Panc1 (cell line): ENCODE data around the gene PIK3AP1. TPM values are rescaled to one million over a fixed set of nuclear protein-coding genes. Genes with fewer than 3 reads are reported as not detected.

Experiments used
- ATAC-seq: fragments of 200-7000 bp; cut with Tn5 transposase; 2 replicates; pipeline ENCODE4 v1.9.1; 2020; ENCODE audit warnings: mild to moderate bottlenecking, moderate library complexity
- BruUV-seq: library from RNA; stranded (reverse); fragments of 400-500 nt; replicated peaks from 2 replicates; lab custom pipeline; 2021; lab: Mats Ljungman, UMichigan
- CTCF ChIA-PET: fragments of 300-600 bp; sonication (Branson Sonifier 250); formaldehyde crosslinking; loops from one replicate; lab custom pipeline; 2022; ENCODE audit warnings: antibody characterized with exemption; lab: Charles Lee
- POLR2A ChIA-PET: fragments of 300-600 bp; sonication (Branson Sonifier 250); formaldehyde crosslinking; loops from one replicate; lab custom pipeline; 2022; ENCODE audit warnings: antibody characterized with exemption; lab: Charles Lee
- DNase-seq: peaks from one replicate; pipeline ENCODE4 v3.0.0-alpha.2; 2010; ENCODE audit warnings: low read depth, low spot score
- H3K27ac ChIP-seq: 2 replicates; pipeline ENCODE4 v1.5.1; 2011; ENCODE audit warnings: mild to moderate bottlenecking, low read length, inconsistent platforms
- H3K27me3 ChIP-seq: fragments of 200-500 bp; sonication (Bioruptor generic); 2 replicates; pipeline ENCODE4 v1.6.0; 2014; ENCODE audit warnings: low read length, inconsistent platforms; ENCODE audit not compliant: control insufficient read depth, insufficient read depth
- H3K36me3 ChIP-seq: fragments of 200-500 bp; sonication (Bioruptor generic); 2 replicates; pipeline ENCODE4 v1.5.1; 2014; ENCODE audit warnings: inconsistent platforms, mild to moderate bottlenecking, low read length, moderate library complexity; ENCODE audit not compliant: control insufficient read depth, insufficient read depth
- H3K4me1 ChIP-seq: 2 replicates; pipeline ENCODE4 v1.5.1; 2011; ENCODE audit warnings: inconsistent platforms, mild to moderate bottlenecking, low read length, moderate library complexity; ENCODE audit not compliant: control insufficient read depth, insufficient read depth
- H3K4me3 ChIP-seq, 2 experiments: 2 replicates each; pipeline ENCODE4 v1.5.1; 2011 to 2012; ENCODE audit warnings: low read depth in 2 of 2, low read length in 2 of 2, mild to moderate bottlenecking in 2 of 2, inconsistent platforms in 1 of 2, moderate library complexity in 1 of 2
- H3K9me3 ChIP-seq: fragments of 200-500 bp; sonication (Bioruptor generic); 2 replicates; pipeline ENCODE4 v1.5.1; 2014; ENCODE audit warnings: low read depth, mild to moderate bottlenecking, inconsistent platforms, low read length, moderate library complexity; ENCODE audit not compliant: control insufficient read depth, insufficient read depth
- CTCF ChIP-seq: fragments of 450-650 bp; IDR thresholded peaks from 2 replicates; pipeline ENCODE4 v1.5.1; 2017; ENCODE audit warnings: mild to moderate bottlenecking
- POLR2AphosphoS5 ChIP-seq: IDR thresholded peaks from 2 replicates; pipeline ENCODE4 v1.6.1; 2012; ENCODE audit warnings: mild to moderate bottlenecking, low read depth, low read length, moderate library complexity
- REST ChIP-seq, 2 experiments: IDR thresholded peaks; 2 replicates each; pipeline ENCODE4 v1.6.1; 2011 to 2012; ENCODE audit warnings: low read depth in 2 of 2, control low read depth in 1 of 2, low read length in 1 of 2, mild to moderate bottlenecking in 1 of 2, moderate library complexity in 1 of 2; ENCODE audit not compliant: insufficient read depth in 1 of 2
- SIN3A ChIP-seq: IDR thresholded peaks from 2 replicates; pipeline ENCODE4 v1.6.1; 2012; ENCODE audit warnings: low read depth, mild to moderate bottlenecking, low read length, moderate library complexity, borderline replicate concordance; ENCODE audit not compliant: insufficient read depth
- TCF7L2 ChIP-seq: IDR thresholded peaks from 2 replicates; pipeline ENCODE4 v1.6.1; 2011; ENCODE audit warnings: mild to moderate bottlenecking, low read depth, low read length, inconsistent platforms
- in situ Hi-C: cut with HindIII; loops from 2 replicates; pipeline ENCODE4 v1.10.0; 2016; ENCODE audit warnings: low sequenced_read_pairs, low pct_unique_long_range_greater_than_20kb
- intact Hi-C: fragments of 100-400 bp; cut with micrococcal nuclease; formaldehyde crosslinking; loops from one replicate; pipeline ENCODE4 v1.10.0; 2022; ENCODE audit not compliant: unreplicated experiment
- total RNA-seq: library from RNA; stranded (reverse); gene quantifications from one replicate; pipeline ENCODE4 v1.2.1, GENCODE V29; 2021; ENCODE audit not compliant: unreplicated experiment

Gene PIK3AP1
- total RNA-seq, 1 experiment from 2014 or later: 2.6 TPM

GRCh38 chr10:96625173-96625572 is 95.1 kb downstream of the PIK3AP1 start:
- ChIA-PET CTCF (interaction anchor here (0.8 kb wide), 1 partner anchor 16 kb away, joined by 3 read pairs; no protein-coding TSS in a partner anchor), POLR2A (no interaction called here)
- TF ChIP-seq CTCF: no peak
- no peak for TF ChIP-seq POLR2AphosphoS5
- TF ChIP-seq SIN3A: no peak
- no peak for TF ChIP-seq REST (IDR thresholded peaks at IDR 0.05; ENCODE audit: insufficient read depth in 1 of 2, low read depth in 2 of 2, low read length in 1 of 2)
- TF ChIP-seq TCF7L2: no peak
- Histone ChIP-seq H3K27me3 (no peaks in the 10 kb centered on the region), H3K9me3 (no peaks in the 10 kb centered on the region), H3K36me3 (no peaks in the 10 kb centered on the region), H3K4me3 (no peak overlapping the region), H3K4me1 (no peaks in the 10 kb centered on the region), H3K27ac (no peak overlapping the region)
- ATAC-seq: no peak
- intact Hi-C loops: no loop called here
- in situ Hi-C loops: no loop called here
- DNase-seq: no peak
- BruUV-seq: no TSS peak

- POLR2A ChIA-PET: no interaction called here
- ATAC-seq (no peak), DNase-seq (no peak)
- BruUV-seq: no TSS peak
- CTCF ChIA-PET: interaction anchor here (0.6 kb wide), 1 partner anchor 18 kb away, joined by 3 read pairs; no protein-coding TSS in a partner anchor
- no peak overlapping the region for H3K4me3 ChIP-seq
- H3K9me3 ChIP-seq: no peaks in the 10 kb centered on the region
- H3K27ac ChIP-seq: no peak overlapping the region
- in situ Hi-C loops: no loop called here
- no peaks in the 10 kb centered on the region for H3K36me3 ChIP-seq
- TF ChIP-seq REST (IDR thresholded peaks at IDR 0.05; ENCODE audit: insufficient read depth in 1 of 2, low read depth in 2 of 2, low read length in 1 of 2) (no peak), TCF7L2 (no peak), SIN3A (no peak), CTCF (no peak), POLR2AphosphoS5 (no peak)
- no peaks in the 10 kb centered on the region for H3K27me3 ChIP-seq
- intact Hi-C loops: no loop called here
- no peaks in the 10 kb centered on the region for H3K4me1 ChIP-seq
These were observed 98.1 kb downstream of the PIK3AP1 start for GRCh38 chr10:96622013-96622787.
